Activated CD4-positive, alpha-beta T cell treated with anti-CD3 and anti-CD28 coated beads, Interleukin-2, Interleukin-4, amounts not matched to agents 100 ng/mL and 50 ng/mL, durations not matched to agents 16 hours and 8 hours (primary cell): ENCODE data around the gene ZBTB11.
"Not testable (repeated sequence)": the region's sequence is repeated elsewhere in the genome, so short reads cannot be mapped to it uniquely, and the experiment has no call there.

Experiments
- DNase-seq: peaks from one replicate; pipeline ENCODE4 v3.0.0-alpha.2; 2020; ENCODE audit warnings: low spot score

Gene ZBTB11

GRCh38 chr3:101618726-101619125, 58.2 kb downstream of the ZBTB11 start:
- no peak for DNase-seq

- no peak for DNase-seq
These were observed 59.5 kb downstream of the ZBTB11 start for GRCh38 chr3:101617478-101617877.

- DNase-seq, result no peak
These were observed 61.4 kb downstream of the ZBTB11 start for GRCh38 chr3:101615525-101615924.

- not testable (repeated sequence) for DNase-seq
These were observed 63.9 kb downstream of the ZBTB11 start for GRCh38 chr3:101613014-101613413.

- DNase-seq, result no peak
These were observed 65.9 kb downstream of the ZBTB11 start for GRCh38 chr3:101611023-101611422.

- DNase-seq, result not testable (repeated sequence)
These were observed 71.5 kb downstream of the ZBTB11 start for GRCh38 chr3:101605398-101605797.

- DNase-seq, result no peak
These were observed 73.7 kb downstream of the ZBTB11 start for GRCh38 chr3:101603184-101603583.

- DNase-seq, result no peak
These were observed 74.2 kb downstream of the ZBTB11 start for GRCh38 chr3:101602731-101603130.
